Heart right ventricle (tissue), 16 donors: ENCODE data around the gene BABAM2. TPM values are rescaled to one million over a fixed set of nuclear protein-coding genes. Genes with fewer than 3 reads are reported as not detected.

ENCODE experiments used
- ATAC-seq, 8 donors: fragments of 200-7000 bp; cut with Tn5 transposase; one replicate each; pipeline ENCODE4 v1.9.1; 2020; ENCODE audit warnings: mild to moderate bottlenecking in 8 of 8, moderate library complexity in 8 of 8, moderate number of reproducible peaks in 1 of 8
- DNase-seq, 2 donors: peaks; one replicate each; pipeline ENCODE4 v3.0.0-alpha.2; 2020
- H3K27ac ChIP-seq, 10 donors: fragments of 200-600 bp; sonication (generic) in 2 of 10; one replicate each; pipeline versions ENCODE4 v1.5.0 to v1.8.0; 2020 to 2022; ENCODE audit warnings: mild to moderate bottlenecking in 3 of 10
- H3K27me3 ChIP-seq, 7 donors: fragments of 200-600 bp; one replicate each; pipeline ENCODE4 v1.8.0; 2021 to 2022; ENCODE audit warnings: mild to moderate bottlenecking in 2 of 7
- H3K36me3 ChIP-seq, 9 donors: fragments of 200-600 bp; sonication (generic) in 1 of 9; one replicate each; pipeline versions ENCODE4 v1.5.0 to v1.8.0; 2020 to 2022; ENCODE audit warnings: mild to moderate bottlenecking in 2 of 9
- H3K4me1 ChIP-seq, 9 donors: fragments of 200-600 bp; sonication (generic) in 1 of 9; one replicate each; pipeline versions ENCODE4 v1.5.0 to v1.8.0; 2020 to 2022; ENCODE audit warnings: mild to moderate bottlenecking in 4 of 9
- H3K4me3 ChIP-seq, 10 donors: fragments of 200-600 bp; sonication (generic) in 2 of 10; one replicate each; pipeline versions ENCODE4 v1.5.0 to v1.8.0; 2020 to 2022; ENCODE audit warnings: mild to moderate bottlenecking in 7 of 10, moderate library complexity in 2 of 10
- H3K9me3 ChIP-seq, 11 donors: fragments of 200-600 bp in 10 of 11; sonication (generic) in 2 of 11; one replicate each; pipeline versions ENCODE4 v1.5.0 to v1.8.0; 2013 to 2022; ENCODE audit warnings: mild to moderate bottlenecking in 2 of 11, control low read depth in 1 of 11, moderate library complexity in 1 of 11
- WGBS, 2 donors: extraction: QIAGEN DNeasy Blood & Tissue Kit; methylation state at CpG; one replicate each; pipeline ENCODE4 v1.1.7; 2013; ENCODE audit warnings: inconsistent platforms in 1 of 2; 5-methylcytosine and 5-hydroxymethylcytosine counted together
- intact Hi-C, 10 donors: fragments of 100-400 bp; cut with DNase I; formaldehyde crosslinking; loops; one replicate each; pipeline versions ENCODE4 v1.11.1 to v1.14.2; 2022
- long read RNA-seq, 3 donors: library from polyadenylated mRNA; unstranded; transcript quantifications; one replicate each; pipeline ENCODE4 v2.0.0, GENCODE V29; 2020 to 2021
- polyA plus RNA-seq, 2 donors: library from polyadenylated mRNA; stranded (reverse); fragments of 200-250 nt; gene quantifications; one replicate each; pipeline ENCODE4 v1.2.3, GENCODE V29; 2013
- total RNA-seq, 10 donors: library from RNA; stranded (reverse); fragmentation: NEBNext Ultra II Directional in 3 of 10; extraction: Animal tissue kit (Norgen Biotek cat#: 25700) in 3 of 10; gene quantifications; one replicate each; pipeline versions ENCODE4 v1.2.1 to v1.2.4, GENCODE V29; 2021 to 2023
- TF ChIP-seq, protein P1 (sequence below), 9 donors: fragments of 200-600 bp; sonication (generic) in 2 of 9; IDR thresholded peaks; one replicate each; pipeline versions ENCODE4 v1.5.0 to v1.8.0; 2021 to 2022; ENCODE audit warnings: antibody characterized with exemption in 9 of 9, mild to moderate bottlenecking in 5 of 9, moderate library complexity in 1 of 9
- donor health status: Arrhythmogenic right ventricular cardiomyopathy.
- donor health status: ischemic (EF 13 %, LVEDD 7.1; RV severe dilation, severe dysfunction).
- donor health status: healthy with polysubstance abuse.
- donor health status: DM: no; HTN: yes; CAD: no.
- donor health status: DM: no; HTN: no; CAD: no.
- donor health status: ischemic (EF 25% LVEDD 6.9; RV normal size, moderate dysfunction).
- donor health status: ischemic (EF 25% LVEDD 5.7; RV mildly dilated, moderate dysfunction).
- donor health status: healthy.
- donor health status: DM: yes; HTN: yes; CAD: no.
- donor health status: Ischemic cardiomyopathy.
- donor health status: ischemic (EF 35%, LVEDD 5.7; RV mildly dilated, moderate dysfunction).
- donor health status: nonischemic (EF 11% LVEDD 7.7; RV severe dilation, severe dysfunction).
- donor health status: DM: yes; HTN: yes; CAD: no.
- donor health status: PGD.
- donor health status: ischemic (EF 29% LVEDD 5.4; RV normal size, mild dysfunction).
- donor health status: nonischemic (EF 23%, LVEDD 6.1; RV moderate dilation, normal function).

Gene BABAM2
- total RNA-seq, result 10 to 100 TPM; 54.9 to 83.4 (median 69.3) TPM
- 10 to 100 TPM; 13.3 to 48.9 TPM for polyA plus RNA-seq
- long read RNA-seq, donor 1, transcript BABAM2-204 (12 exons, 1,657 nt), result major isoform, 16 of 33 reads
- long read RNA-seq, donor 1, partial matches to known transcripts, result 7 of 33 reads
- long read RNA-seq, donor 1, other reads (novel, unspliced or antisense), result 4 of 33 reads
- long read RNA-seq, donor 2, transcript BABAM2-203 (13 exons, 1,686 nt), result minor isoform, 10 of 74 reads
- long read RNA-seq, donor 2, transcript BABAM2-204 (12 exons, 1,657 nt), result major isoform, 24 of 74 reads
- long read RNA-seq, donor 2, partial matches to known transcripts, result 4 of 74 reads
- long read RNA-seq, donor 2, other reads (novel, unspliced or antisense), result 34 of 74 reads
- long read RNA-seq, donor 3, transcript BABAM2-201 (13 exons, 1,681 nt), result minor isoform, 20 of 181 reads
- long read RNA-seq, donor 3, transcript BABAM2-203 (13 exons, 1,686 nt), result minor isoform, 14 of 181 reads
- long read RNA-seq, donor 3, transcript BABAM2-202 (13 exons, 1,852 nt), result minor isoform, 7 of 181 reads
- long read RNA-seq, donor 3, transcript BABAM2-204 (12 exons, 1,657 nt), result major isoform, 97 of 181 reads
- long read RNA-seq, donor 3, partial matches to known transcripts, result 6 of 181 reads
- long read RNA-seq, donor 3, other reads (novel, unspliced or antisense), result 36 of 181 reads

DNA sequence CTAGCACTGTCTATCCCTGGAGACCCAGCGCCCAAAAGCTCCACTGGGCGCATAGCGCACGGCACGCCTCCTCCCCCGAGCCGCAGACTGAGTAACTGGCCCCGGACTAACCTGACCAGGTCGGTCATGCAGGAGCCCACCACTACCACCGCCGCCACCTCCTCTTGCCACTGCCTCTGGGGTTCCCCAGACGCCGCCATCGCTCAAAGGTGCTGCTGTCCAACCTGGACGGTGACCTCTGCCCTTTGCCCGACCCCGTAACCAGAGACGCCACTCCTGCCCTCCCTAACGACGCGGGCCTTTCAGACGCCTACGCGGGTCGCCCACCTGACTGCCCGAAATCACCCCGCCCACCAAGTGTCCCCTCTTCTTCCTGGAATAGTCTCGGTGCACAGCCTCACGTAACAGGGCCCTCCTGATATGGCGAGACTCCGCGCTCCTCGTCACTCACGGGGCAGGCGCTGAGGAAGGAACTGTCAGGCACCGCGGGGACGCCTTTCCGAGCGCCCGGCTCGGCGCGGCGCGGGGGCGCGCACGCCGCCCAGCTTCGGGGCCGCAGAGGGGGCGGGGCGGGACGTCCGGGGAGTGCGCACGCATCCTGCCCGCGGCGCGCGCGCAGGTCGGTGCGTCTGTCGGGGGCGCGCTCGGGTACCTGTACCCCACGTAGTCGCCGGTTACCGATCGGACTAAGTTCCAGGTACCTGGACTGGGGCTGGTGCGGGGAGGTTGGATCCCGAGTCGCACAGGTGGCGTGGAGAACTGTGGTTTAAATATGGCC lies at the start of gene BABAM2, which contains the start of gene RBKS:
BABAM2 (plus strand) TSS at position 584 of the 778 bp plus-strand sequence. CDS start 3,828 bp downstream, outside the sequence.
RBKS (minus strand) TSS at position 242 of the 778 bp plus-strand sequence; CDS start at position 200, 42 bp downstream.
- intact Hi-C loops, result loop anchor here in 7 of 10 donors (1.0 to 10.0 kb wide), 11 partner anchors 32 to 507 kb away; partner anchors contain the start of gene FOSL2 (in 3 of the 7)
- H3K27me3 ChIP-seq, result no peaks in the 10 kb centered on the region
- peaks cover 0 to 10% (median 0%) of the 10 kb centered on the region in 9 donors for H3K36me3 ChIP-seq
- WGBS, 2 donors, result 0% methylated on average over 75 to 79 of the region's 79 CpGs
- peaks cover 0 to 61% (median 34%) of the 10 kb centered on the region in 9 donors for H3K4me1 ChIP-seq
- H3K4me3 ChIP-seq, result peak within 1 kb of the TSS; percentile 55 to 84 (median 80)
- peak; percentile 93 to 98 (median 96) for ATAC-seq
- peak within 1 kb of the TSS; percentile 80 to 99 (median 98) for H3K27ac ChIP-seq
- no peaks in the 10 kb centered on the region for H3K9me3 ChIP-seq
- TF ChIP-seq, protein P1, sequence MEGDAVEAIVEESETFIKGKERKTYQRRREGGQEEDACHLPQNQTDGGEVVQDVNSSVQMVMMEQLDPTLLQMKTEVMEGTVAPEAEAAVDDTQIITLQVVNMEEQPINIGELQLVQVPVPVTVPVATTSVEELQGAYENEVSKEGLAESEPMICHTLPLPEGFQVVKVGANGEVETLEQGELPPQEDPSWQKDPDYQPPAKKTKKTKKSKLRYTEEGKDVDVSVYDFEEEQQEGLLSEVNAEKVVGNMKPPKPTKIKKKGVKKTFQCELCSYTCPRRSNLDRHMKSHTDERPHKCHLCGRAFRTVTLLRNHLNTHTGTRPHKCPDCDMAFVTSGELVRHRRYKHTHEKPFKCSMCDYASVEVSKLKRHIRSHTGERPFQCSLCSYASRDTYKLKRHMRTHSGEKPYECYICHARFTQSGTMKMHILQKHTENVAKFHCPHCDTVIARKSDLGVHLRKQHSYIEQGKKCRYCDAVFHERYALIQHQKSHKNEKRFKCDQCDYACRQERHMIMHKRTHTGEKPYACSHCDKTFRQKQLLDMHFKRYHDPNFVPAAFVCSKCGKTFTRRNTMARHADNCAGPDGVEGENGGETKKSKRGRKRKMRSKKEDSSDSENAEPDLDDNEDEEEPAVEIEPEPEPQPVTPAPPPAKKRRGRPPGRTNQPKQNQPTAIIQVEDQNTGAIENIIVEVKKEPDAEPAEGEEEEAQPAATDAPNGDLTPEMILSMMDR (IDR thresholded peaks at IDR 0.05), result no peak
- peak; percentile 89 to 90 for DNase-seq

DNA sequence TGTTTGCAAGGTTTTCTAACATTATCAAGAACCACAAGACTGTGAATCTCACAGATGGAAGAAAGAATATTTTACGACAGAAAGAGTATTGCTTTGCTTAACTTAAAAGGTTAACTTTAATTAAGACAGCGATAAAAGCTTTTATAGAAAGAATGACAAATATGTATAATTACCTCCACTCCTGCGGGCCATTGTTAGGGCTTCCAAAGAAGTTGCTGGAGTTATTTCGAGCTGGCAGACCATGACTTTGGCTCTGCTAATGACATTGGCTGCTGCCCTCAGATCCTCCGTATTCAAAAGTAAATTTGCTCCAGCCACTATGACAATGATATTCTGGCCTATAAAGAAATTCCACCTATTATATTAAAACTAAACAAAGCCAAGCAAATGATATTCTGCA lies 47.6 kb upstream of the BABAM2 start:
- H3K36me3 ChIP-seq, result no peaks in the 10 kb centered on the region
- ATAC-seq, result peak in 2 of 8 donors; percentile 55 to 66
- intact Hi-C loops, result no loop called here
- H3K27me3 ChIP-seq, result no peaks in the 10 kb centered on the region
- peak overlapping the region in 3 of 10 donors; percentile 23 to 40 (median 36) for H3K27ac ChIP-seq
- H3K9me3 ChIP-seq, result no peaks in the 10 kb centered on the region
- no peak overlapping the region for H3K4me3 ChIP-seq
- WGBS, 2 donors, result 53 to 70% methylated on average over 5 of the region's 5 CpGs
- DNase-seq, result no peak
- peaks cover 0 to 16% (median 0%) of the 10 kb centered on the region in 9 donors for H3K4me1 ChIP-seq
- TF ChIP-seq, protein P1 (IDR thresholded peaks at IDR 0.05), result no peak

DNA sequence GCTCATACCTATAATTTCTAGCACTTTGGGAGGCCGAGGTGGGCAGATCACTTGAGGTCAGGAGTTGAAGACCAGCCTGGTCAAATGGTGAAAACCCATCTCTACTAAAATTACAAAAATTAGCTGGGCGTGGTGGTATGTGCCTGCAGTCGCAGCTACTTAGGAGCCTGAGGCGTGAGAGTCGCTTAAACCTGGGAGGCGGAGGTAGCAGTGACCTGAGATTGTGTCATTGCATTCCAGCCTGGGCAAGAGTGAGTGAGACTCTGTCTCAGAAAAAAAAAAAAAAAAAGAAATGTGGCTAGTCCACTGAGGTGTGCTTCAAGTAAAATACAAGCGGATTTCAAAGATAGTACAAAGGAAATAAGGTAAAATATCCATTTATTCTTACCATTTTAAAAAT lies 46.5 kb upstream of the BABAM2 start:
- Histone ChIP-seq H3K27me3 (no peaks in the 10 kb centered on the region), H3K27ac (no peak overlapping the region), H3K9me3 (no peaks in the 10 kb centered on the region), H3K4me1 (peaks cover 0 to 16% (median 0%) of the 10 kb centered on the region in 9 donors), H3K4me3 (no peak overlapping the region), H3K36me3 (no peaks in the 10 kb centered on the region)
- intact Hi-C loops, result no loop called here
- TF ChIP-seq, protein P1 (IDR thresholded peaks at IDR 0.05), result no peak
- WGBS, 2 donors, result 97 to 98% methylated on average over 7 of the region's 7 CpGs
- no peak for ATAC-seq
- DNase-seq, result no peak
